K562 (cell line): ENCODE measurements around the gene USP10. TPM values are rescaled to one million over a fixed set of nuclear protein-coding genes. Genes with fewer than 3 reads are reported as not detected.

ENCODE experiments used
- ARID2 ChIP-seq: fragments of 450-650 bp; IDR thresholded peaks from 2 replicates; pipeline ENCODE4 v1.6.1; 2017; ENCODE audit warnings: antibody characterized with exemption, mild to moderate bottlenecking
- ATF1 ChIP-seq, 2 experiments: fragments of 450-650 bp in 1 of 2; IDR thresholded peaks; 2 replicates each; pipeline ENCODE4 v1.6.1; 2016; ENCODE audit warnings: missing compliant biosample characterization in 1 of 2, missing genetic modification characterization in 1 of 2
- CREB1 ChIP-seq, 2 experiments: sonication (generic) in 1 of 2; formaldehyde crosslinking in 1 of 2; IDR thresholded peaks; 2 replicates each; pipeline versions ENCODE4 v1.6.1 to v1.8.0; 2012 to 2022; ENCODE audit warnings: inconsistent platforms in 1 of 2, mild to moderate bottlenecking in 1 of 2, missing genetic modification reagents in 1 of 2, moderate library complexity in 1 of 2
- FIP1L1 ChIP-seq: fragments of 200-400 bp; formaldehyde crosslinking; IDR thresholded peaks from 2 replicates; pipeline ENCODE4 v1.6.1; 2018; ENCODE audit warnings: mild to moderate bottlenecking, low read depth, low read length; ENCODE audit not compliant: poor library complexity, severe bottlenecking
- GTF2F1 ChIP-seq: IDR thresholded peaks from 2 replicates; pipeline ENCODE4 v1.6.1; 2011; ENCODE audit warnings: low read depth, low read length, improper control_type of control experiment
- MAFF ChIP-seq: IDR thresholded peaks from 2 replicates; pipeline ENCODE4 v1.6.1; 2012; ENCODE audit warnings: low read length, improper control_type of control experiment
- MEIS2 ChIP-seq: fragments of 450-650 bp; IDR thresholded peaks from 2 replicates; pipeline ENCODE4 v1.6.1; 2014; ENCODE audit warnings: mild to moderate bottlenecking; ENCODE audit not compliant: partially characterized antibody
- PHF8 ChIP-seq: fragments of 200-600 bp; sonication (generic); IDR thresholded peaks from 2 replicates; pipeline ENCODE4 v1.6.1; 2012; ENCODE audit warnings: mixed run types, mild to moderate bottlenecking, inconsistent platforms, low read length, moderate library complexity, borderline replicate concordance
- TBL1XR1 ChIP-seq, 2 experiments: IDR thresholded peaks; 2 replicates each; pipeline ENCODE4 v1.6.1; 2012; ENCODE audit warnings: improper control_type of control experiment in 2 of 2, low read length in 2 of 2, mild to moderate bottlenecking in 1 of 2
- ZKSCAN1 ChIP-seq: fragments of 150-350 bp; IDR thresholded peaks from 2 replicates; pipeline ENCODE4 v1.6.1; 2016; ENCODE audit warnings: low read depth, low read length
- polyA plus RNA-seq, 8 experiments: library from polyadenylated mRNA; depleted of rRNA in 4 of 8; stranded (reverse) in 5 of 8; unstranded in 3 of 8; fragments of >200 nt; fragmentation: Nextera tagmentation in 2 of 8; fragmentation: Illumina TruSeq in 1 of 8; extraction: Ambion mirVana in 2 of 8; extraction: Trizol in 1 of 8; gene quantifications; 2 replicates each; pipeline versions ENCODE4 v1.2.1 to v1.2.3, GENCODE V29; 2011 to 2014; ENCODE audit warnings: inconsistent platforms in 1 of 8, missing spikeins in 1 of 8
- total RNA-seq, 7 experiments: library from RNA; depleted of rRNA in 6 of 7; stranded (reverse); fragments of >200 nt in 6 of 7; fragmentation: Illumina TruSeq in 2 of 7; extraction: Trizol in 2 of 7; gene quantifications; 2 replicates each; pipeline versions ENCODE4 v1.2.1 to v1.2.3, GENCODE V29; 2011 to 2021; ENCODE audit warnings: low replicate concordance in 1 of 7
- TF ChIP-seq, protein P1 (sequence below): sonication (generic); formaldehyde crosslinking; IDR thresholded peaks from 2 replicates; pipeline ENCODE4 v1.8.0; 2022; ENCODE audit warnings: mild to moderate bottlenecking, missing genetic modification reagents
- TF ChIP-seq, protein P2 (sequence below): sonication (generic); formaldehyde crosslinking; IDR thresholded peaks from 2 replicates; pipeline ENCODE4 v1.8.0; 2023; ENCODE audit warnings: mild to moderate bottlenecking, missing genetic modification reagents
- TF ChIP-seq, protein P3 (sequence below): fragments of 200-600 bp; sonication (generic); IDR thresholded peaks from one replicate; pipeline ENCODE4 v1.6.1; 2012; ENCODE audit warnings: mild to moderate bottlenecking, low read depth, low read length, inconsistent platforms

Gene USP10
- total and polyA plus RNA-seq, 9 of the 15 experiments (the other 6 are each of a cell fraction or from before 2014, with no cell fraction given): 61.7 to 197 (median 116) TPM

DNA sequence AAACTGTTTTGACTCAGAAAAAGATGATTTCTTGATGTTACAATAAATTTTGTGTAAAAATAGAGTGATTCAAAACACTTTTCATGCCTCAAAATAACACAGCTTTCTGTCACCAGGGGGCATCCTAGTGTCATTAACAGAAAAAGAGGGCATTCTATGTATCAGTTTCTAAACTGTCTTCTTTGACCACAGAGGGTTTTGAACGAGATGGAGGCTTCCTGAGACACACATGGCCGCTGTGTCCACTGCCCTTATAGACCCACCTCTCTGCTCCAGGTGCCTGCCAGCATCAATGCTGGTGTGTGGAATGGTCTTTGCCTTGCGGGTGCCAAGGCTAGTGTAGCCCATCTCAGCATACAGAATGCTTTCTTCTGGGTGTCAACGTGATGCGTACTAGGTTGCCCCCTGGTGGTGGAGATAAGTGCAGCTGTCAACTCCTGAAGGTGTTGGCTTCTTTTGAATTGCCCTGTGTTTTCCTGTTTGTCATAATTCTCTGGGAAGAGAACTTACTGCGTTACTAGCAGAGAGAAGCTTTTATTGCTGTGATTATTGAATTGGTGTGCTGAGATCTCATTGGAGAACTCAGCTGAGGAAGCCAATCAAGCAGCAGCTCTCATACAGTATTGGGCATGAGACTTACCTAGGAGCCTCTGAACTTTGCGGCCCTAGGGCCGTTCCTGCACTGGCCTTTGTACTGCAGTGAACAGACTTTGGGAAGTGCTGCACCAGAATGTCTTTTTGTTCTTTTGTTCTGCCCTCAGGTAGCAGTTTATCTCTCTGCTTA lies 38.6 kb downstream of the USP10 start (continued):
- TF ChIP-seq, protein P1, sequence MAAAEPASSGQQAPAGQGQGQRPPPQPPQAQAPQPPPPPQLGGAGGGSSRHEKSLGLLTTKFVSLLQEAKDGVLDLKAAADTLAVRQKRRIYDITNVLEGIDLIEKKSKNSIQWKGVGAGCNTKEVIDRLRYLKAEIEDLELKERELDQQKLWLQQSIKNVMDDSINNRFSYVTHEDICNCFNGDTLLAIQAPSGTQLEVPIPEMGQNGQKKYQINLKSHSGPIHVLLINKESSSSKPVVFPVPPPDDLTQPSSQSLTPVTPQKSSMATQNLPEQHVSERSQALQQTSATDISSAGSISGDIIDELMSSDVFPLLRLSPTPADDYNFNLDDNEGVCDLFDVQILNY: no peak
- TF ChIP-seq, protein P2, sequence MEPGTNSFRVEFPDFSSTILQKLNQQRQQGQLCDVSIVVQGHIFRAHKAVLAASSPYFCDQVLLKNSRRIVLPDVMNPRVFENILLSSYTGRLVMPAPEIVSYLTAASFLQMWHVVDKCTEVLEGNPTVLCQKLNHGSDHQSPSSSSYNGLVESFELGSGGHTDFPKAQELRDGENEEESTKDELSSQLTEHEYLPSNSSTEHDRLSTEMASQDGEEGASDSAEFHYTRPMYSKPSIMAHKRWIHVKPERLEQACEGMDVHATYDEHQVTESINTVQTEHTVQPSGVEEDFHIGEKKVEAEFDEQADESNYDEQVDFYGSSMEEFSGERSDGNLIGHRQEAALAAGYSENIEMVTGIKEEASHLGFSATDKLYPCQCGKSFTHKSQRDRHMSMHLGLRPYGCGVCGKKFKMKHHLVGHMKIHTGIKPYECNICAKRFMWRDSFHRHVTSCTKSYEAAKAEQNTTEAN: no peak
- TF ChIP-seq MEIS2 (peak; percentile 77), CREB1 (IDR thresholded peaks at IDR 0.05) (0 out of 2 replicates have a peak, but pooled peaks have one; percentile 20), CREB1 (CRISPR knock-in tag; IDR thresholded peaks at IDR 0.05) (peak; percentile 69; the same call in 1 of the 2 replicates), PHF8 (no peak), TBL1XR1 (IDR thresholded peaks at IDR 0.05; ENCODE audit: low read length in 2 of 2) (no peak), GTF2F1 (no peak), FIP1L1 (no peak), MAFF (no peak), ATF1 (CRISPR knock-in tag; IDR thresholded peaks at IDR 0.05) (no peak), ATF1 (tag; IDR thresholded peaks at IDR 0.05) (peak; percentile 64), ZKSCAN1 (no peak), ARID2 (peak; percentile 67)
- TF ChIP-seq, protein P3, sequence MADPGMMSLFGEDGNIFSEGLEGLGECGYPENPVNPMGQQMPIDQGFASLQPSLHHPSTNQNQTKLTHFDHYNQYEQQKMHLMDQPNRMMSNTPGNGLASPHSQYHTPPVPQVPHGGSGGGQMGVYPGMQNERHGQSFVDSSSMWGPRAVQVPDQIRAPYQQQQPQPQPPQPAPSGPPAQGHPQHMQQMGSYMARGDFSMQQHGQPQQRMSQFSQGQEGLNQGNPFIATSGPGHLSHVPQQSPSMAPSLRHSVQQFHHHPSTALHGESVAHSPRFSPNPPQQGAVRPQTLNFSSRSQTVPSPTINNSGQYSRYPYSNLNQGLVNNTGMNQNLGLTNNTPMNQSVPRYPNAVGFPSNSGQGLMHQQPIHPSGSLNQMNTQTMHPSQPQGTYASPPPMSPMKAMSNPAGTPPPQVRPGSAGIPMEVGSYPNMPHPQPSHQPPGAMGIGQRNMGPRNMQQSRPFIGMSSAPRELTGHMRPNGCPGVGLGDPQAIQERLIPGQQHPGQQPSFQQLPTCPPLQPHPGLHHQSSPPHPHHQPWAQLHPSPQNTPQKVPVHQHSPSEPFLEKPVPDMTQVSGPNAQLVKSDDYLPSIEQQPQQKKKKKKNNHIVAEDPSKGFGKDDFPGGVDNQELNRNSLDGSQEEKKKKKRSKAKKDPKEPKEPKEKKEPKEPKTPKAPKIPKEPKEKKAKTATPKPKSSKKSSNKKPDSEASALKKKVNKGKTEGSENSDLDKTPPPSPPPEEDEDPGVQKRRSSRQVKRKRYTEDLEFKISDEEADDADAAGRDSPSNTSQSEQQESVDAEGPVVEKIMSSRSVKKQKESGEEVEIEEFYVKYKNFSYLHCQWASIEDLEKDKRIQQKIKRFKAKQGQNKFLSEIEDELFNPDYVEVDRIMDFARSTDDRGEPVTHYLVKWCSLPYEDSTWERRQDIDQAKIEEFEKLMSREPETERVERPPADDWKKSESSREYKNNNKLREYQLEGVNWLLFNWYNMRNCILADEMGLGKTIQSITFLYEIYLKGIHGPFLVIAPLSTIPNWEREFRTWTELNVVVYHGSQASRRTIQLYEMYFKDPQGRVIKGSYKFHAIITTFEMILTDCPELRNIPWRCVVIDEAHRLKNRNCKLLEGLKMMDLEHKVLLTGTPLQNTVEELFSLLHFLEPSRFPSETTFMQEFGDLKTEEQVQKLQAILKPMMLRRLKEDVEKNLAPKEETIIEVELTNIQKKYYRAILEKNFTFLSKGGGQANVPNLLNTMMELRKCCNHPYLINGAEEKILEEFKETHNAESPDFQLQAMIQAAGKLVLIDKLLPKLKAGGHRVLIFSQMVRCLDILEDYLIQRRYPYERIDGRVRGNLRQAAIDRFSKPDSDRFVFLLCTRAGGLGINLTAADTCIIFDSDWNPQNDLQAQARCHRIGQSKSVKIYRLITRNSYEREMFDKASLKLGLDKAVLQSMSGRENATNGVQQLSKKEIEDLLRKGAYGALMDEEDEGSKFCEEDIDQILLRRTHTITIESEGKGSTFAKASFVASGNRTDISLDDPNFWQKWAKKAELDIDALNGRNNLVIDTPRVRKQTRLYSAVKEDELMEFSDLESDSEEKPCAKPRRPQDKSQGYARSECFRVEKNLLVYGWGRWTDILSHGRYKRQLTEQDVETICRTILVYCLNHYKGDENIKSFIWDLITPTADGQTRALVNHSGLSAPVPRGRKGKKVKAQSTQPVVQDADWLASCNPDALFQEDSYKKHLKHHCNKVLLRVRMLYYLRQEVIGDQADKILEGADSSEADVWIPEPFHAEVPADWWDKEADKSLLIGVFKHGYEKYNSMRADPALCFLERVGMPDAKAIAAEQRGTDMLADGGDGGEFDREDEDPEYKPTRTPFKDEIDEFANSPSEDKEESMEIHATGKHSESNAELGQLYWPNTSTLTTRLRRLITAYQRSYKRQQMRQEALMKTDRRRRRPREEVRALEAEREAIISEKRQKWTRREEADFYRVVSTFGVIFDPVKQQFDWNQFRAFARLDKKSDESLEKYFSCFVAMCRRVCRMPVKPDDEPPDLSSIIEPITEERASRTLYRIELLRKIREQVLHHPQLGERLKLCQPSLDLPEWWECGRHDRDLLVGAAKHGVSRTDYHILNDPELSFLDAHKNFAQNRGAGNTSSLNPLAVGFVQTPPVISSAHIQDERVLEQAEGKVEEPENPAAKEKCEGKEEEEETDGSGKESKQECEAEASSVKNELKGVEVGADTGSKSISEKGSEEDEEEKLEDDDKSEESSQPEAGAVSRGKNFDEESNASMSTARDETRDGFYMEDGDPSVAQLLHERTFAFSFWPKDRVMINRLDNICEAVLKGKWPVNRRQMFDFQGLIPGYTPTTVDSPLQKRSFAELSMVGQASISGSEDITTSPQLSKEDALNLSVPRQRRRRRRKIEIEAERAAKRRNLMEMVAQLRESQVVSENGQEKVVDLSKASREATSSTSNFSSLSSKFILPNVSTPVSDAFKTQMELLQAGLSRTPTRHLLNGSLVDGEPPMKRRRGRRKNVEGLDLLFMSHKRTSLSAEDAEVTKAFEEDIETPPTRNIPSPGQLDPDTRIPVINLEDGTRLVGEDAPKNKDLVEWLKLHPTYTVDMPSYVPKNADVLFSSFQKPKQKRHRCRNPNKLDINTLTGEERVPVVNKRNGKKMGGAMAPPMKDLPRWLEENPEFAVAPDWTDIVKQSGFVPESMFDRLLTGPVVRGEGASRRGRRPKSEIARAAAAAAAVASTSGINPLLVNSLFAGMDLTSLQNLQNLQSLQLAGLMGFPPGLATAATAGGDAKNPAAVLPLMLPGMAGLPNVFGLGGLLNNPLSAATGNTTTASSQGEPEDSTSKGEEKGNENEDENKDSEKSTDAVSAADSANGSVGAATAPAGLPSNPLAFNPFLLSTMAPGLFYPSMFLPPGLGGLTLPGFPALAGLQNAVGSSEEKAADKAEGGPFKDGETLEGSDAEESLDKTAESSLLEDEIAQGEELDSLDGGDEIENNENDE: no peak
